KMS-11 (cell line): ENCODE results near the gene UBQLNL.

ENCODE experiments used
- H2AFZ ChIP-seq: fragments of 200-600 bp; sonication (generic); 2 replicates; pipeline ENCODE4 v1.6.1; 2016; ENCODE audit warnings: antibody characterized with exemption, mixed run types, low read depth
- H3K27ac ChIP-seq: fragments of 200-600 bp; sonication (generic); 2 replicates; pipeline ENCODE4 v1.6.1; 2016; ENCODE audit warnings: mild to moderate bottlenecking, mixed run types
- H3K27me3 ChIP-seq: fragments of 200-600 bp; sonication (generic); 2 replicates; pipeline ENCODE4 v1.6.1; 2017; ENCODE audit warnings: mild to moderate bottlenecking, low read depth, mixed run types, moderate library complexity; ENCODE audit not compliant: insufficient read depth
- H3K36me3 ChIP-seq: fragments of 200-600 bp; sonication (generic); 2 replicates; pipeline ENCODE4 v1.6.1; 2017; ENCODE audit warnings: mild to moderate bottlenecking, mixed run types; ENCODE audit not compliant: insufficient read depth
- H3K4me1 ChIP-seq: fragments of 200-600 bp; sonication (generic); 2 replicates; pipeline ENCODE4 v1.6.1; 2016; ENCODE audit warnings: mild to moderate bottlenecking, low read depth, mixed run types; ENCODE audit not compliant: poor library complexity, severe bottlenecking
- H3K4me2 ChIP-seq: fragments of 200-600 bp; sonication (generic); 2 replicates; pipeline ENCODE4 v1.7.0; 2016; ENCODE audit warnings: mild to moderate bottlenecking, mixed run types
- H3K4me3 ChIP-seq: fragments of 200-600 bp; sonication (generic); IDR thresholded peaks from 2 replicates; pipeline ENCODE4 v1.6.1; 2017; ENCODE audit warnings: low read depth, low read length, mixed read lengths; ENCODE audit not compliant: insufficient read depth
- H3K79me2 ChIP-seq: fragments of 200-600 bp; sonication (generic); 2 replicates; pipeline ENCODE4 v1.6.1; 2016; ENCODE audit warnings: low read depth, mixed run types; ENCODE audit not compliant: insufficient read depth
- H3K9ac ChIP-seq: fragments of 200-600 bp; sonication (generic); 2 replicates; pipeline ENCODE4 v1.6.1; 2016; ENCODE audit warnings: mild to moderate bottlenecking, mixed run types
- H4K20me1 ChIP-seq: fragments of 200-600 bp; sonication (generic); 2 replicates; pipeline ENCODE4 v1.6.1; 2016; ENCODE audit warnings: mild to moderate bottlenecking, mixed run types; ENCODE audit not compliant: insufficient read depth
- TF ChIP-seq, protein P1 (sequence below): fragments of 200-600 bp; sonication (generic); conservative IDR thresholded peaks from 2 replicates; pipeline ENCODE4 v1.6.1; 2017; ENCODE audit warnings: low read depth, mild to moderate bottlenecking, antibody characterized with exemption, low read length, moderate library complexity, mixed read lengths

The UBQLNL gene

GRCh38 chr11:5500393-5500801 is 16.1 kb downstream of the UBQLNL start:
- no peaks in the 10 kb centered on the region for H3K79me2 ChIP-seq

DNA sequence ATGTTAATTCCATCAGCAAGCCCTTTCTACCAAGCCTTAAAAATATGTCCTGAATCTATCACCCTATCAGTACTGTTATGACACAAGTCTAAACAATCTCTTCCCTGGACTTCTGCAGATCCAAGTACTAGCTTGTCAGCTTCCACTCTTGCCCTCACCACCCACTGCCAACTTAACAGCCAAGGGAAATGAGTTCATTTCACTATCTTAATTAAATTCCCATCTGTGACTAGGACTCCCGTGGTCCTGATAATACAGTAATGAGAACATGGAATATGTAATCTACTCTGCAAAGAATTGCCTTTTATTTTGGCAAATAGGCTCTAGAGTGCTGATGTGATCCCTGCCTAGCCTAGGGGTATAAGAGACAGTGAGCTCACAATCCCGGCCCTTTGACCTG is 16.8 kb downstream of the UBQLNL start:
- TF ChIP-seq, protein P1, sequence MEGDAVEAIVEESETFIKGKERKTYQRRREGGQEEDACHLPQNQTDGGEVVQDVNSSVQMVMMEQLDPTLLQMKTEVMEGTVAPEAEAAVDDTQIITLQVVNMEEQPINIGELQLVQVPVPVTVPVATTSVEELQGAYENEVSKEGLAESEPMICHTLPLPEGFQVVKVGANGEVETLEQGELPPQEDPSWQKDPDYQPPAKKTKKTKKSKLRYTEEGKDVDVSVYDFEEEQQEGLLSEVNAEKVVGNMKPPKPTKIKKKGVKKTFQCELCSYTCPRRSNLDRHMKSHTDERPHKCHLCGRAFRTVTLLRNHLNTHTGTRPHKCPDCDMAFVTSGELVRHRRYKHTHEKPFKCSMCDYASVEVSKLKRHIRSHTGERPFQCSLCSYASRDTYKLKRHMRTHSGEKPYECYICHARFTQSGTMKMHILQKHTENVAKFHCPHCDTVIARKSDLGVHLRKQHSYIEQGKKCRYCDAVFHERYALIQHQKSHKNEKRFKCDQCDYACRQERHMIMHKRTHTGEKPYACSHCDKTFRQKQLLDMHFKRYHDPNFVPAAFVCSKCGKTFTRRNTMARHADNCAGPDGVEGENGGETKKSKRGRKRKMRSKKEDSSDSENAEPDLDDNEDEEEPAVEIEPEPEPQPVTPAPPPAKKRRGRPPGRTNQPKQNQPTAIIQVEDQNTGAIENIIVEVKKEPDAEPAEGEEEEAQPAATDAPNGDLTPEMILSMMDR: no peak
- H3K79me2 ChIP-seq: no peaks in the 10 kb centered on the region
- H3K27ac ChIP-seq: no peak overlapping the region
- no peak overlapping the region for H2AFZ ChIP-seq
- H3K4me2 ChIP-seq: no peak overlapping the region
- H3K27me3 ChIP-seq: no peaks in the 10 kb centered on the region
- no peak overlapping the region for H3K4me3 ChIP-seq
- no peak overlapping the region for H3K9ac ChIP-seq
- no peaks in the 10 kb centered on the region for H4K20me1 ChIP-seq
- no peaks in the 10 kb centered on the region for H3K36me3 ChIP-seq
- no peaks in the 10 kb centered on the region for H3K4me1 ChIP-seq

More at GRCh38 chr11:5500393-5500801, 16.1 kb downstream of the UBQLNL start:
- no peaks in the 10 kb centered on the region for H4K20me1 ChIP-seq
- H3K27ac ChIP-seq: no peak overlapping the region
- H3K4me1 ChIP-seq: no peaks in the 10 kb centered on the region
- no peak overlapping the region for H3K4me3 ChIP-seq
- H2AFZ ChIP-seq: no peak overlapping the region
- no peak overlapping the region for H3K9ac ChIP-seq
- no peaks in the 10 kb centered on the region for H3K27me3 ChIP-seq
- TF ChIP-seq, protein P1: no peak
- H3K4me2 ChIP-seq: no peak overlapping the region
- H3K36me3 ChIP-seq: no peaks in the 10 kb centered on the region

DNA sequence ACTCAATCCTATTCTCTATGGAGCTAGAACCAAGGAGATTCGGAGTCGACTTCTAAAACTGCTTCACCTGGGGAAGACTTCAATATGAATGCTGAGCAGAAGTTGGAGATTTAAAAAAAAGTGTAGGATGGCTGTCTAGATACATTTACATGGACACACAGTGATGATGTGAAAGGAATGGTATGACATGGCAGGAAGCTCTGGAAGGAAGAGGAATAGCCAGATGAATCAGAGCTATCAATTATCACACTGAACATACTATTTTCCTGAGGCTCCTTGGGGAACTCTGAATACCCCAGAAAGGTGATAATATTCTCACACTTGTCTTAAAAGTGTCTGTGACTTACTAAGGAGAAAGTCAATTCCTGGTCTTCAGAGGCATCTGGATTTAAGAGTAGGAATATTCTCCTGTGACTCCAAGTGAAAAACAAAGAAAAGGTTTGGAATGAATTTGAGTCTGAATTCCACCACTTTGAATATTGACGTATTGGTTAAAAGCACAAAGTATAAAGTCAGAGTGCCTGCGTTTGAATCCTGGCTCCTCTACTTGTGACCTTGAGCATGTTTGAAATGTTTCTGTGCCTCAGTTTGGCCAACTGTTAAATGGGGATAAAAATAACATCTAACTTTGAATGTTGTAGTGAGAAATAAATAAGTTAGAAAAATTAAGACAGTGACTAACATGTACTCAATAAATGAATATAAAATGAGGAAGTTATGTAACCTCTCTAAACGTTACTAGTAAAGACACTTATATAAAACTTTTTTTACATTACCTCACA is 26.7 kb downstream of the UBQLNL start:
- H3K27me3 ChIP-seq: no peaks in the 10 kb centered on the region
- H3K36me3 ChIP-seq: no peaks in the 10 kb centered on the region
- no peaks in the 10 kb centered on the region for H4K20me1 ChIP-seq
- H3K9ac ChIP-seq: no peak overlapping the region
- H3K4me3 ChIP-seq: no peak overlapping the region
- no peaks in the 10 kb centered on the region for H3K79me2 ChIP-seq
- no peak overlapping the region for H3K27ac ChIP-seq
- H3K4me1 ChIP-seq: no peaks in the 10 kb centered on the region
- H2AFZ ChIP-seq: no peak overlapping the region
- no peak overlapping the region for H3K4me2 ChIP-seq
- TF ChIP-seq, protein P1: no peak

DNA sequence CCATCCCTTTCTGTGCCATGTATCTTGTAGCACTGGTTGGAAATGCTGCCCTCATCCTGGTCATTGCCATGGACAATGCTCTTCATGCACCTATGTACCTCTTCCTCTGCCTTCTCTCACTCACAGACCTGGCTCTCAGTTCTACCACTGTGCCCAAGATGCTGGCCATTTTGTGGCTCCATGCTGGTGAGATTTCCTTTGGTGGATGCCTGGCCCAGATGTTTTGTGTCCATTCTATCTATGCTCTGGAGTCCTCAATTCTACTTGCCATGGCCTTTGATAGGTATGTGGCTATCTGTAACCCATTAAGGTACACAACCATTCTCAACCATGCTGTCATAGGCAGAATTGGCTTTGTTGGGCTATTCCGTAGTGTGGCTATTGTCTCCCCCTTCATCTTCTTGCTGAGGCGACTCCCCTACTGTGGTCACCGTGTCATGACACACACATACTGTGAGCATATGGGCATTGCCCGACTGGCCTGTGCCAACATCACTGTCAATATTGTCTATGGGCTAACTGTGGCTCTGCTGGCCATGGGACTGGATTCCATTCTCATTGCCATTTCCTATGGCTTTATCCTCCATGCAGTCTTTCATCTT is 27.6 kb downstream of the UBQLNL start:
- no peak overlapping the region for H3K27ac ChIP-seq
- TF ChIP-seq, protein P1: no peak
- no peak overlapping the region for H2AFZ ChIP-seq
- H3K4me1 ChIP-seq: no peaks in the 10 kb centered on the region
- no peaks in the 10 kb centered on the region for H4K20me1 ChIP-seq
- H3K9ac ChIP-seq: no peak overlapping the region
- no peaks in the 10 kb centered on the region for H3K79me2 ChIP-seq
- no peak overlapping the region for H3K4me3 ChIP-seq
- H3K4me2 ChIP-seq: no peak overlapping the region
- no peaks in the 10 kb centered on the region for H3K27me3 ChIP-seq
- no peaks in the 10 kb centered on the region for H3K36me3 ChIP-seq
